ENCODE data around the gene FAM120AOS.
A peak's percentile ranks its signal among the peaks of the same experiment; 100 is the strongest.
"Not testable (repeated sequence)": the region's sequence is repeated elsewhere in the genome, so short reads cannot be mapped to it uniquely, and the experiment has no call there.

Gene FAM120AOS

DNA sequence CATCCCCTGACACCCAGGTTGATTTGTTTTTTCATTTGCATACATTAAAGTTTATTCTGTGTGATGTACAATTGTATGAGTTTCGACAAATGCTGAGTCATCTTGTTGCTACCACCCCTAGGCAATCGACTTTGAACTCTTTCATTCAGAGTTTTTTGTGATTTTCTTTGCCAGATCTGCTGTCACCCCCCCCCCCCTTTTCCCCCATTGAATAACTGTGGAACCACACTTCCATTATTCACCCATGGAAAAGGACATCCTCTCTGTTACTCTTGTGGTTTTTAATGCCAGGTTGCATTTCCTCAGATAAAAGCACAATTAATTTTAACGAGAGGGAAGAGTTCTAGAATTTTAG is 13.7 kb upstream of the FAM120AOS start:
- no peak for DNase-seq (ENCODE audit: low spot score)

DNA sequence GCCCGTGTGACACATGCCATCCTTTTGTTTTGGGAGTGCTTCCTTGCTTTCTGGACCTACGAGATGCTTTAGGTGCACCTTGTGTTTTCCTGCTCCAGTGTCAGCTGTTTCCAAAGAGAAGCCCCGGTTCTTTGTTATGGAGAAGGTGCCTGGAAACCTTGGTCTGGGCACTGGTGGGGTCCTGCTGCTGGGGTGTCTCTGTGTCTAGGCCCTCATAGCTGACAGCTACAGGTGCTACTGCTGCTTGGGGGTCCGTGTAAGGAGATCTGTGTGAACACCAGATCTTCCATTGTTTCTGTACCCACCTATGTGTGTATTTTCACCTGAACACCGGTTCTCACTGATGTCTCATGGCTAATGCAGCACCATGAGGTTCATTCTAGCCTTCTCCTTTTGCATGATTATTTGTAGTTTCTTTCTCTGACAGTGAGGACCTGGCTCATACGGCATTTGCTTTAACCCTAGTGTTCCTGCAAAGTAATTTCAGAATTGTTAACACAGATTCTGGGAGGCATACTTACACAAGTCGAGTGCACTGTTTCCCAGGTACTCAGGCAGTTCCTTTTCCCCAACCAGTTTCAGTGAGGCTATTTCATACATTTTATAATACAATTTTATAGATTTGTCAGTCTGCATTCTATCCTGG is 13.2 kb upstream of the FAM120AOS start:
- DNase-seq (ENCODE audit: low spot score): no peak

DNA sequence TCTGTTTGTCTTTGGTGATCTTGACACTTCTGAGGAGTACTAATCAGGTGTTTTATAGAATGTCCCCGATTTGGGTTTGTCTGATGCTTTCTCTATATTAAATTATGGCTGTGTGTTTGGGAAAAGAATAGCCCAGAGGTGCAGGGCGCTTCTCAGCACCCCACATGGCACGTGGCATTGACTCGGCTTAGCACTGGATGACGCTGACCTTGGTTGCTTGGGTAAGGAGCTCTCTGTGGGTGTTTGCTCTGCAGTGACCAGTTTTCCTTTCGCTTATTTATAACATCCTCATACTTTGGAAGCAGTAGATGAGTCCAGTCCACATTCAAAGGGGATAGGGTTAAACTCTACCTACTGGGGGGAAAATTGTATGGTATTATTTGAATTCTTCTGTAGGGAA is 12.5 kb upstream of the FAM120AOS start:
- no peak for DNase-seq (ENCODE audit: low spot score)

DNA sequence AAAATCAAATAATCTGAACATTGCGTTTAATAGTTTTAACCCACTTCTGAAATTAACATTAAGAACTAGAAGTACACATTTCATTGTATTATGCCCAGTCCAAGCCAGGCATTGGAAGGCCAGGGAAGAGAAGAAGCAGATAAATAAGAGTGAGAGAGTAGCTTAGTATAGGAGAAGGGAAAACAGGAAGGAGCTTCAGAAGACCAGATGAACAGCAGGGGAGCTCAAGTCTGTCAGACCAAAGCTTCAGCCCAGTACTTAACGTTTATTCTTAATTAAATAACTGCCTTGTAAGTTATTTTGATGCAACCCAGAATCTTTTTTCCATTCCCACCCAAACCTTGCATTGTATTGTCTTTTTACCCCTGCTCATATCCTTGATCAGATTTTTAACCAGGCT is 11.5 kb upstream of the FAM120AOS start:
- no peak for DNase-seq (ENCODE audit: low spot score)

DNA sequence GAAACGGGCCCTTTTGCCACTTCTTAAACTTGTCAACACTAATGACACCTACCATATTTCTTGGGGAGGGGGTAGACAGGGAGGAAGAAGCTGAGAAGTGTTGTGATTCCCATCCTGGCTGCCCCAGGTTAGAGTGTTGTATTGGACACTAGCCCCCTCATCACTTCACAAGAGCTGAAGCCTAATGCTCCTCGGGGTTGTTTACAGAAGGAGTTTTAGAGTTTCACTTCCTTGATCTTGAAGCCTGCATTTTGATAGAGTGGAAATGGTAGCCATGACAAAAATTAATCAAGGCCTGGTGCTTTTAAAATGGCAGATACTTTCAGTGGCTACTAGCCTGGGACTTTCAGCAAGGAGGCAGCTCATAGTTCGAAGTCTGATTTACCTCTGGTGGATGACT is 11.0 kb upstream of the FAM120AOS start:
- DNase-seq (ENCODE audit: low spot score): no peak

DNA sequence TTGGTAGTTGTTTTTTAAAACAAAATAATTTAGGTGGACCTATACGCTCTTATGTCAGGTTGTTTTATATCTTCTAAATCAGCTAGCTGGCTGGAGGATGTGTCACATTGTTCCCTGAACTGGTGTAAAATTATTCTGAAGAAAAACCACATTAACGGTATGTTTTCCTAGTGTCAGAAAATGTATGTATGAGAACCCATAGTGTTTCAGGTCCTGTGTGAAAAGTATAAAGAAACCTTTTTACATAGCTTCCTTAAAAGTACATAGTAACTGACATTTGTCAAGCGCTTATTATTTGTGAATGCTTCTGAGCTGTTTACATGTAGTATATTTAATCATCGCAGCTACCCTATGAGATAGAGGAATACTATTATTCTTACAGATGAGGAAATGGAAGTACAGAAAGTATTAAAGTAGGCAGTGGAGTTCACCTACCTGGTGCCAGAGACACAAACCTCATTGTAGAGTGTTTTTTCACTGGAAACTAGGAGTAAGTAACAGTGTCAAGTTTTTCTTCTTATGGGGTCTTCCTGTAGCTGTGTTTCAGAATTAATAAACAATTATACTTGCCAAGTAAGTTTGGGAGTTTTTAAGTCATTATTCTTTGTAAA is 10.4 kb upstream of the FAM120AOS start:
- no peak for DNase-seq (ENCODE audit: low spot score)

DNA sequence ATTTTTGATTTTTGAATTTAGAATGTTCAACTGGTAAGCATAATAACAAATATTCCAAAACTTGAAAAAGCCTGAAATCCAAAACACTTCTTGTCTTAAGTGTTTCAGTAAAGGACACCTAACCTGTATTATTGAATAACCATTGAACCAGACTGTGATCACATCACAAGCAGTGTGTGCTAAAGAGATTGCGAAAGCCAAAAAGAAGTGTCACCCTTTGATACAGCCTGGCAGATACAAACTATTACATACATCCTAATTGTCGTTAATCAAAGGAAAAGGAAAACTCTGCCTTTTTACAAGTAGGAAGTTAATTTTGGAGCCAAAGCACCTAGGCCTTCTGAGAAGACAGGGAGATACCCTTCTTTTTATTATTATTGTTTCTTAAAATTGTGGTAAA is 8.4 kb upstream of the FAM120AOS start:
- DNase-seq (ENCODE audit: low spot score): no peak

DNA sequence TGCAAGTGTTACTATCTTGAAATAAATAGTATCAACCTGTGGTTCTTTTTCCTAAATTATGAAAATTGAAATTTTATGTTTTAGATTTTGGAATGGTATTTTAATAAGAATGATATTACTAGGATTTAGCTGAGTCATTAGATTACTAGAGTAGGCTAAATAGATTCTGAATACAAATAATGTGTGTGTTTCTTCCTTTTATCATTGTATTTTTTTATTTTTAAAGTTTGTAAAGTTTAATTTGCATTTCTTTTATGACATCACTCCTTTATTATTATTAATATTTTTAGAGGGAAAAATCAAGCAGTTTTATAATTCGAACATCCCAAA is 8.0 kb upstream of the FAM120AOS start:
- DNase-seq (ENCODE audit: low spot score): no peak

DNA sequence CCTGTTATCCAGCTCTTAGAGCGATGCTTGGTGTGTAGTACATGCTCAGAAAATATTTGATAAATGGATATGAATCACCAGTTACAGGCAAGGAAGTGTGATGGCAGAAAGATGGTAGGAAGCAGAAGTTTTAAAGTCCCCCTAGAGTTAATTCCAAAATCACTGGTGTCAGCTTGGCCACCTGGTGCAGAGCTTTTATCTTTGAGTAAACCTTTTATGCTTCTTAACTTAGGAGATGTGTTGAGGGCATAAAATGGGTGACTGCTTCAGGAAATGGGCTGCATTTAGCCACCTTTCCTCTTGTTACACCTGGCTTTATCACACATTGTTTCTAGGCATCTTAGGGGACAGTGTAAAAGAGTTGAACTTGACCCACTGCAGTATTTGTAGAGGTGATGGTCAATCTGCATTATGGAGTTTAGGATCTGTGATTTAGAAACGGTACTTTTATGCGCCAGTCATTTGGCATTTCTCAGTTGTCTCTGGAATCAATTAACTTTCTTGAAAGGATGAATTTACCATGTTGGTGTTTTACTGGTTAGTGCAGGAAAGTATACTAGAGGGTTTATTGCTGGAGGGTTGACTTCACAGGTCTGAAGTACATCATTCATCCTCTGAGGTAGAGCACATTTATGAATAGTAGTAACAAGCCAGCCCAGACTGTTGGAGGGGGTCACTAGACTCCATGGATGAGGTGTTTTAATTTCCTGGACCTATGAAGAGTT is 7.5 kb upstream of the FAM120AOS start:
- no peak for DNase-seq (ENCODE audit: low spot score)

DNA sequence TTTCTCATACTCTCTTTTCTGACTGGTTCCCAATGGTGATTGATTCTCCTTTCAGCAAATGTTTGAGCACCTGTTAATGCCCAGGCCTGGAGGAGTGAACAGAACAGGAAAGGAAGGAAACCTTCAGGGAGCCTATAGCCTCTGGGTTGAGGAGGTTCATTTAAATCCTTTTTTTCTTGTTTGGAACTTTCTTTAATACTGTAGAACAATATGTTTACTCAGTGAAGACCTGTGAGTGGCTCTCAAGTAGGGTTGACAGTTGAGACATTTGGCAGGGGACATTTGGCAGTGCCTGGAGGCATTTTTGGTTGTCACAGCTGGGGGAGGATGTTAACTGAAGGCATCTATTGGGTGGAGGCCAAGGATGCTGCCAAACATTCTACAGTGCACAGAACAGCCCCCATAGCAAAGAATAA is 6.1 kb upstream of the FAM120AOS start:
- no peak for DNase-seq (ENCODE audit: low spot score)

DNA sequence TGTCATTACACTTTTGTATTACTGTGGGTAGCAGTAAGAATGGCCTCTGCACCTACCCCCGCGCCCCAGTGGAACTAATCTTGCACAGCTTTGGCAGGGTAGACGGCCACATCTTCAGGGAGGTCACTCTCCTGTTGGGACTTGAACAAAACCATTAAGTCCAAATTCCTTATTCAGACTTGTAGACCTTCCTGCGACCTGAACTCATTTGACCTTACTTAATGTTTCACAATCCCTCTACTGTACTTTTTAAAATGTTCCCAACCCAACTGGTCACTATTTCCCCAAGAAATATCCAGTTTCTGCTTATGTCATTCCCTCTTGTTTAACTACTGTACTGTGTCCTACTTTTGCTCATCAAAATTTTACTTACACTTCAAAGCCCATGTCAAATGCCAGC is 5.3 kb upstream of the FAM120AOS start:
- DNase-seq (ENCODE audit: low spot score): no peak

DNA sequence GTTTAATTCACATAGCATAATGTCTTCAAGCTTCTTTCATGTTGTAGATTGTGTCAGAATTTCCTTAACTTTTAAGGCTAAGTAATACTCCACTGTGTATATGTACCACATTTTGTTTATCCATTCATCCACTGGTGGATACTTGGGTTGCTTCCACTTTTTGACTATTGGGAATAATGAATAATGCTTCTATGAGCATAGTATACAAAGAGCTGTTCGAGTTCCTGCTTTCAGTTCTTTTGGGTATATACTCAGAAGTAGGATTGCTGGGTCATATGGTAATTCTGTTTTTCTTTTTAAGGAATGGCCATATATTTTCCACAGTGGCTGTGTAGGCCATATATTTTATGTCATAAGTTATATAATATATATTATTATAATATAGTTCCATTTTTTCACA is 3.6 kb upstream of the FAM120AOS start:
- no peak for DNase-seq (ENCODE audit: low spot score)

DNA sequence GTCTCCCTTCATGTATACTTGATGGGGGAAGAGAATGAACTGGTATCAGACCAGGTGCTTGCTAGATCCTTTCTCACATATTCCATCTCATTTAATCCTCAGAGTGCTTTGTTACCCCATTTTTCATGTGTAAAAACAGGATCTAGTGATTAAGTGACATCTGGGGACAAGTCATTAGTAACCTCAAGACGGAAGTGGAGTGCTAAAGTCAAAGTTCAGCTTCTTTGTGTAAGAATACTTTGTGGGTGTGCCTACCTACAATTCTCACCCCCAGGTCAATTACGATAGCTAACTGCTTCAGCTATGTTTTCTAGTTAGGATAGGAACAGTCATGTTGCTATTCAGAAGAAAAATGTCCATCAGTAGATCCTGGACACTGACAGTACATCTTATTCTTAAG is 3.1 kb upstream of the FAM120AOS start:
- no peak for DNase-seq (ENCODE audit: low spot score)

DNA sequence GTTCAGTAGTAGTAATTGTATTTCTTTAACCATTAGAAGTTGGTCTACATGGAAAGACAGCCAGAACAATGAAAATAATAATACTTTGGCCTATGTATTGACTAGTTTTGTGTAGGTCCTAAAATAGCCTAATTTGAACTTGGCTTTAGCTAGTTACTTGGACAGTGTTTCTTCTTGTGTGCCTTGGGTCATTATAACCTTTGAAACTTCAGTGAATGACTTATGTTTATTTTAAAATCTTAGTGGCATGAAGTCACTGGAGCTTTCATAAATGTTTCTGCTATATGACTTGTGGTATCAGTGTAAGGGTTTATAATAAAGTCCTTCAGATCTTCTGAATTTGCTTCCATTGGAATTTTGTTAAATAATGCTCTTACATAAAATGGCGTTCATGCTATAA is 2.6 kb upstream of the FAM120AOS start:
- DNase-seq (ENCODE audit: low spot score): no peak

DNA sequence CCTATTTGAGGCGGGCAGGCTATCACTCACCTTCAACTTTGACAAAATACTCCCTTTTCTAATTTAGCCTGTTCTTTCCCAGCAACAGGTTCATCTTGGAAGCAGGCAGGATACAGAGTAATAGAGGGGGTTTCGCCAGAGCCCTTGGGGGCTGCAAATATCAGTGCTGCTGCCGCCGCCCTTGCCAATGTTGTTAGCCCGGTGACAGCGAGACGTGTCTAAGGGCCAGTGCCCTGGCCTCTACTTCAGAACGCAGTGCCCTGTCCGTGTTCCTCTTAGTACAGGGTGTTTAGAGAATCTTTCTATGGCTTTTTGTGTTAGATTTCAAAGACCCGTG is 703 bp downstream of the FAM120AOS start:
- peak; percentile 47 for DNase-seq (ENCODE audit: low spot score)

DNA sequence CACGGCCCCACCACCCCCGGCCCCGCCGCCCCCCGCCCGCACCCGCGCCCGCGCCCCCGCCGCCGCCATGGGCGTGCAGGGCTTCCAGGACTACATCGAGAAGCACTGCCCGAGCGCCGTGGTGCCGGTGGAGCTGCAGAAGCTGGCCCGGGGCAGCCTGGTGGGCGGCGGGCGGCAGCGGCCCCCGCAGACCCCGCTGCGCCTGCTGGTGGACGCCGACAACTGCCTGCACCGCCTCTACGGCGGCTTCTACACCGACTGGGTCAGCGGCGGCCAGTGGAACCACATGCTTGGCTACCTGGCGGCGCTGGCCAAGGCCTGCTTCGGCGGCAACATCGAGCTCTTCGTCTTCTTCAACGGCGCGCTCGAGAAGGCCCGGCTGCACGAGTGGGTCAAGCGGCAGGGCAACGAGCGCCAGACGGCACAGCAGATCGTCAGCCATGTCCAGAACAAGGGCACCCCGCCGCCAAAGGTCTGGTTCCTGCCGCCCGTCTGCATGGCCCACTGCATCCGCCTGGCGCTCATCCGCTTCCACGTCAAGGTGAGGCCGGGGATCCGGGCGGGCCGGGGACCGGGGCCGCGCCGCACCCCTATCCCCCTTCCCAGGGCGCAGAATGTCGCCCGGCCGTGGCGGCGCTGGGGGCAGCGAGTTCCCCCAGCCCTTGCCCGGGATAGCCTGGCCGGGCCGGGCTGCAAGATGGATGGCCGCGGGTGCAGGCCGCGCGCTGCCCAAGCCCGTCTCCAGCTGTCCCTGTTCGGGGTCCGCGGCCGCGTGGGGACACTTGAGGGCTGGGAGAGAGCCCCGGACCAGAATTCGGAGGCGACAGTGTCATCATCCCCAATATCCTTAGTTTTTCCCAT is 1.3 kb downstream of the FAM120AOS start:
- peak; percentile 47 for DNase-seq (ENCODE audit: low spot score)

DNA sequence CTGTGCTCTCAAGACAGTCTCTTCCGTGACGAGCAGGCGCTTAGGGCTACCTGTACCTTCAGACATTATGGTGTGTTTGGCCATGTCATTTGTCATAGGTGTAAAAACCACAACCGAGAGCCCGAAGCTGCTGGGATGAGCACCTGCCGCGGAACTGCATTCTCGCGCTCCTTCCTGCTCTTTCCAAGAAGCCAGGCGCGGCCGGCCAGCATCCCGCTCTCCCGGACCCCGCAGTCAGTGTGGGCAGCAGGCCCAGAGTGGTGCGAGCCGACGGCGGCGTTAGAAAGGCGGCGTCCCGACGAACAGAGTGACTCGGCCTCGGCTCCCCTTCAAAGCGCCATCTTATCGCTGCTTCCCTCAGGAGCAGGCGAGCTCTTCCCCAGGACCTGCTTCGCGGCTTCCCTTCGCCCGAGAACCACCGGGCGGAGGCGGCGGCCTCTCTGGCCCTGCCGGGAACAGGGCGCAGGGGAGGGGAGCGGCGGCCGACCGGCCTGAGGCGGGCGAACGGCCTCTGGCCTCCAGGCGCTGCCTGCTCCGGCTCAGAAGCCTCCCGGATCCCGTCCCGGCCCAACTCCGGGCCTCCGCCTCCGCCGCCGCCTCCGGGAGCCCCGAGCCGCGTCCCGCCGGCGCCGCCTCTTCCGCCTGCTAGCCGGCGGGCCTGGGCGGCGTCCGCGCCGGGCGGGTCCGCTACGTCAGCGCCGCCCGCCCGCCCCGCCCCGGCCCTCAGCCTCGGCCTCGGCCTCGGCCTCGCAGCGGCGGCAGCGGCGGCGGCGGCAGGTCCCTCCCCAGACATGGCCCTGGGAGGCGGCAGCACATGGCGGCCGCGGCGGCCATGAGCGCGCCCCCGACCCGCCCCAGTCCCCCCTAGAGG is 2.2 kb downstream of the FAM120AOS start, which contains the start of gene FAM120A:
Gene FAM120A (plus strand): TSS at position 741 of the 871 bp plus-strand sequence. CDS start 231 bp downstream, outside the sequence.
- peak; percentile 79 for DNase-seq (ENCODE audit: low spot score)

DNA sequence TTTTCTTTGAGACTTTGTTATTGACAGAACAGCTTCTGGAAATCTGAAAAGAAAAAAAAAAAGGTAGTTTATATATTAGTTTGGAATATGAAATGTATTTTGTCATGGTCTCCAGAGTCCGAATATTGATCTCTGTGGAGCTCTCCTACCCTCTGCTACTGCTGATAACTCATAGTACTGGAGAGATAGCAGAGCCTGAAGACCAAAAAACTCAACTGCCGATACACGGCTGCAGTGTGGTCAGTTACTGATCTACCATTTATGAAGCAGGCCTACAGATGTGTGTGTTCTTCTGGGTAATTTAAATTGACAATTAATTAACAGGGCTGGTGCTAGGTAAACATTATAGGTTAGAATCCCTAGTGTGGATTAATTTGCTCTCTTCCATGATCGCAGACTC is 5.7 kb downstream of the FAM120AOS start:
- no peak for DNase-seq (ENCODE audit: low spot score)

DNA sequence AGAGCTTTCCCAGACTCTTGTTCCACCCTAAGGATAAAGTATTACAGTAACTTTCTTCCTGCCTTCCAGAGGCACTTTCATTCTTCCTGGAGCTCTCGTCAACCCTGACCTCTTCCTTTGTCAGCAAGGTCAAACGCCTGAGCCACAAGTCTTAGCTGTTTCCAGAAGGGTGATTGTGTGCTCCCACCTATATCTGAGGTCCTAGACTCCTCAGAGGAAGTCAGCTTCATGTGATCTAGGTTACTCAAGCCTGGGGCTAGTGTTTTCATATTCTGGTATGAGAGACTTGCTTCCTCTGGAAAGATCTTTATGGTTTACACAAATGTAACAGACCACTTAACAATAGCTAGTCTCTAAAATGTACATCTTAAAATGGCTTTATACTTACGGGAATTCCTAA is 7.3 kb downstream of the FAM120AOS start:
- no peak for DNase-seq (ENCODE audit: low spot score)

DNA sequence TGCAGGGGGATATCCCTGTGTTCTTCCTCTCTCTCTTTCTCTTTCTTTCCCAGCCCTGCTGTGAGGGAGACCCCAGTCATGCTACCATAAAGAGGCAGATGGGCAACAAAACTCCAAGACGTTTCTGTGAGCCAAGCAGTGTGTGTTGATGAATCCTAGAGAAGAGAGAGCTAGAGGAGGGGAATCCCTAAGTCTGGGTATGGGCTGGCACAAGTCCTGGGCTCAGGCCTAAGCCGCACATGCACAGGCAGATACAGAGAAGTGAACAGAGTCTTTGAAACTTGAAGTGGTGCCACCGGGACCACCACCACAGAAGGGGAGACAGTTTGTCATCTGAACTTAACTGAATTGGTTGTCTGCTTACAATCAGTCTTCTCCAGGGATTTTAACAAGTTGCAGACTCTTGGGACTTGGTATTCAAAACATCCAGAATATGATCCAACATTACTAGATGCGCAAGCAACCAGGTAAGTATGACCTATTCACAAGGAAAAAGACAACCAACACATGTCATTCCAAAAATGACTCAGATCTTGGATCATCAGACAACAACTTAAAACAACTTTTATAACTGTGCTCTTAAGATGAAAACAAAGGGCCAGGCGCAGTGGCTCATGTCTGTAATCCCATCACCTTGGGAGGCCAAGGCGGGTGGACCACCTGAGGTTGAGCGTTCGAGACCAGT is 12.3 kb downstream of the FAM120AOS start:
- DNase-seq (ENCODE audit: low spot score): no peak

DNA sequence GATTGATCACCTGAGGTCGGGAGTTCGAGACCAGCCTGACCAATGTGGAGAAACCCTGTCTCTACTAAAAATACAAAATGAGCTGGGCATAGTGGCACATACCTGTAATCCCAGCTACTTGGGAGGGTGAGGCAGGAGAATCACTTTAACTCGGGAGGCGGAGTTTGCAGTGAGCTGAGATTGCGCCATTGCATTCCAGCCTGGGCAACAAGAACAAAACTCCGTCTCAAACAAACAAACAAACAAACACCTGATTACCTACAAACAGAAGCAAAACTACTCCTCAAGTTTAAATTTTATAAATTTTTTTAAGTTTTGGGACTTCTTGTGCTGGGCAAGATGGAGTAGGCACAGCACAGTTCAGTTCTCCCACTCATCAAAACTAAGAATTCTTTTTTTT is 14.1 kb downstream of the FAM120AOS start:
- DNase-seq (ENCODE audit: low spot score): not testable (repeated sequence)

Measured in Ammon's horn (tissue), 1 donor.